ENCODE results near the gene GPR42.

GPR42 gene

GRCh38 chr19:35344511-35345031 is 26.3 kb upstream of the GPR42 start:
- ChIA-PET CTCF (no interaction called here), POLR2A (no interaction called here)
- TF ChIP-seq CTBP1 (IDR thresholded peaks at IDR 0.05; ENCODE audit: borderline replicate concordance) (no peak), FOXM1 (IDR thresholded peaks at IDR 0.05; ENCODE audit: borderline replicate concordance) (no peak), PKNOX1 (IDR thresholded peaks at IDR 0.05) (no peak), ELF4 (IDR thresholded peaks at IDR 0.05) (no peak), LEF1 (IDR thresholded peaks at IDR 0.05; ENCODE audit: borderline replicate concordance) (no peak), BHLHE40 (IDR thresholded peaks at IDR 0.05; ENCODE audit: borderline replicate concordance) (no peak), L3MBTL2 (conservative IDR thresholded peaks at IDR 0.05) (no peak), HDGF (IDR thresholded peaks at IDR 0.05; ENCODE audit: borderline replicate concordance) (no peak), ARNT (IDR thresholded peaks at IDR 0.05) (no peak), SP1 (IDR thresholded peaks at IDR 0.05) (no peak), SUZ12 (IDR thresholded peaks at IDR 0.05) (no peak), ZNF384 (IDR thresholded peaks at IDR 0.05) (no peak), FOXA1 (IDR thresholded peaks at IDR 0.05) (no peak), FOXK2 (IDR thresholded peaks at IDR 0.05) (no peak), NFRKB (IDR thresholded peaks at IDR 0.05) (no peak), TARDBP (IDR thresholded peaks at IDR 0.05) (no peak)
- DNase-seq (ENCODE audit: extremely low spot score), result no peak

- TF ChIP-seq FOXA1 (IDR thresholded peaks at IDR 0.05), result no peak
- POLR2A ChIA-PET, result no interaction called here
- DNase-seq (ENCODE audit: extremely low spot score), result no peak
- CTCF ChIA-PET, result no interaction called here
Observed at GRCh38 chr19:35345671-35346111, 25.2 kb upstream of the GPR42 start.

GRCh38 chr19:35346193-35347052 is 24.4 kb upstream of the GPR42 start:
- POLR2A ChIA-PET, result no interaction called here

GRCh38 chr19:35347171-35347929 is 23.5 kb upstream of the GPR42 start, which contains the start of gene FFAR1:
Gene FFAR1 (plus strand): TSS chr19:35347902. CDS start chr19:35351552, 3,650 bp downstream.
- TF ChIP-seq ELF4 (IDR thresholded peaks at IDR 0.05) (no peak), L3MBTL2 (conservative IDR thresholded peaks at IDR 0.05) (no peak), TARDBP (IDR thresholded peaks at IDR 0.05) (no peak), LEF1 (IDR thresholded peaks at IDR 0.05; ENCODE audit: borderline replicate concordance) (no peak), HDGF (IDR thresholded peaks at IDR 0.05; ENCODE audit: borderline replicate concordance) (no peak), FOXM1 (IDR thresholded peaks at IDR 0.05; ENCODE audit: borderline replicate concordance) (no peak), ZNF384 (IDR thresholded peaks at IDR 0.05) (no peak), CTBP1 (IDR thresholded peaks at IDR 0.05; ENCODE audit: borderline replicate concordance) (no peak), FOXA1 (IDR thresholded peaks at IDR 0.05) (no peak)
- ChIA-PET CTCF (no interaction called here), POLR2A (no interaction called here)
- no peak for DNase-seq (ENCODE audit: extremely low spot score)

More at GRCh38 chr19:35346193-35347052, 24.4 kb upstream of the GPR42 start:
- CTCF ChIA-PET, result no interaction called here
- no peak for TF ChIP-seq ARNT (IDR thresholded peaks at IDR 0.05)
- no peak for TF ChIP-seq L3MBTL2 (conservative IDR thresholded peaks at IDR 0.05)
- no peak for TF ChIP-seq FOXA1 (IDR thresholded peaks at IDR 0.05)
- no peak for TF ChIP-seq SUZ12 (IDR thresholded peaks at IDR 0.05)
- no peak for TF ChIP-seq TARDBP (IDR thresholded peaks at IDR 0.05)
- TF ChIP-seq ZNF384 (IDR thresholded peaks at IDR 0.05), result no peak
- no peak for TF ChIP-seq FOXK2 (IDR thresholded peaks at IDR 0.05)
- no peak for TF ChIP-seq CTBP1 (IDR thresholded peaks at IDR 0.05; ENCODE audit: borderline replicate concordance)
- no peak for TF ChIP-seq FOXM1 (IDR thresholded peaks at IDR 0.05; ENCODE audit: borderline replicate concordance)
- no peak for TF ChIP-seq BHLHE40 (IDR thresholded peaks at IDR 0.05; ENCODE audit: borderline replicate concordance)
- TF ChIP-seq PKNOX1 (IDR thresholded peaks at IDR 0.05), result no peak
- TF ChIP-seq SP1 (IDR thresholded peaks at IDR 0.05), result no peak
- TF ChIP-seq NFRKB (IDR thresholded peaks at IDR 0.05), result no peak
- TF ChIP-seq ELF4 (IDR thresholded peaks at IDR 0.05), result no peak
- no peak for TF ChIP-seq HDGF (IDR thresholded peaks at IDR 0.05; ENCODE audit: borderline replicate concordance)
- no peak for TF ChIP-seq LEF1 (IDR thresholded peaks at IDR 0.05; ENCODE audit: borderline replicate concordance)
- DNase-seq (ENCODE audit: extremely low spot score), result no peak

GRCh38 chr19:35347930-35348298 is 23.0 kb upstream of the GPR42 start:
- CTCF ChIA-PET, result no interaction called here
- DNase-seq (ENCODE audit: extremely low spot score), result no peak
- TF ChIP-seq CTBP1 (IDR thresholded peaks at IDR 0.05; ENCODE audit: borderline replicate concordance) (no peak), FOXK2 (IDR thresholded peaks at IDR 0.05) (no peak), HDGF (IDR thresholded peaks at IDR 0.05; ENCODE audit: borderline replicate concordance) (no peak), PKNOX1 (IDR thresholded peaks at IDR 0.05) (no peak), ELF4 (IDR thresholded peaks at IDR 0.05) (no peak), FOXM1 (IDR thresholded peaks at IDR 0.05; ENCODE audit: borderline replicate concordance) (no peak), ARNT (IDR thresholded peaks at IDR 0.05) (no peak), NFRKB (IDR thresholded peaks at IDR 0.05) (no peak), FOXA1 (IDR thresholded peaks at IDR 0.05) (no peak), SP1 (IDR thresholded peaks at IDR 0.05) (no peak), BHLHE40 (IDR thresholded peaks at IDR 0.05; ENCODE audit: borderline replicate concordance) (no peak), LEF1 (IDR thresholded peaks at IDR 0.05; ENCODE audit: borderline replicate concordance) (no peak), TARDBP (IDR thresholded peaks at IDR 0.05) (no peak), SUZ12 (IDR thresholded peaks at IDR 0.05) (no peak), L3MBTL2 (conservative IDR thresholded peaks at IDR 0.05) (no peak), ZNF384 (IDR thresholded peaks at IDR 0.05) (no peak)
- POLR2A ChIA-PET, result no interaction called here
